ENCODE measurements around the gene GNB1.
A peak's percentile ranks its signal among the peaks of the same experiment; 100 is the strongest.

The GNB1 gene

DNA sequence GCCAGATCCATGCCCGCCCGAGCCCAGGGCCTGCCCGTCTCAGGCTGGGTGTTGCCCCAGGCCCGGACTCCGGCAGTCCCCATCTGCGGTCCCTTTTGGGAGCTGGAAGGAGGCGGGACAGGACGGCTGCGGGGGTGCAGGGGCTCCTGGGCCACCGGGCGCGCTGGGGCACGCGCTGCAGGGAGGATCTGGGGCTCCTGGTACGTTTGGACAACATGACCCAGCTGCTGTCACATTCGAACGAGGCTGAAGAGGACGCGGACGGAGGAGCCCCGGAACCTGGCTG is 17.6 kb upstream of the GNB1 start:
- peak overlapping the region; percentile 79 for H3K9ac ChIP-seq (ENCODE audit: low read length)
- peaks cover 35% of the 10 kb centered on the region for H3K4me1 ChIP-seq (ENCODE audit: insufficient read depth, low read length, severe bottlenecking)
- no peaks in the 10 kb centered on the region for H3K79me2 ChIP-seq (ENCODE audit: insufficient read depth, low read length)
- peak overlapping the region; percentile 77 for H3K4me2 ChIP-seq (ENCODE audit: low read length)
- no peak overlapping the region for H2AFZ ChIP-seq (ENCODE audit: low read length)
- H3K9me2 ChIP-seq (ENCODE audit: low read depth, low read length), result no peaks in the 10 kb centered on the region
- H3K36me3 ChIP-seq (ENCODE audit: insufficient read depth, low read length), result no peaks in the 10 kb centered on the region
- no peaks in the 10 kb centered on the region for H4K20me1 ChIP-seq (ENCODE audit: insufficient read depth, low read length)
- peak overlapping the region; percentile 66 for H3K4me3 ChIP-seq (ENCODE audit: low read depth, low read length, poor library complexity, severe bottlenecking)
- no peaks in the 10 kb centered on the region for H3K9me3 ChIP-seq (ENCODE audit: low read length)
- TF ChIP-seq EZH2 (IDR thresholded peaks at IDR 0.05; ENCODE audit: borderline replicate concordance, low read length), result no peak
- TF ChIP-seq, protein P1, sequence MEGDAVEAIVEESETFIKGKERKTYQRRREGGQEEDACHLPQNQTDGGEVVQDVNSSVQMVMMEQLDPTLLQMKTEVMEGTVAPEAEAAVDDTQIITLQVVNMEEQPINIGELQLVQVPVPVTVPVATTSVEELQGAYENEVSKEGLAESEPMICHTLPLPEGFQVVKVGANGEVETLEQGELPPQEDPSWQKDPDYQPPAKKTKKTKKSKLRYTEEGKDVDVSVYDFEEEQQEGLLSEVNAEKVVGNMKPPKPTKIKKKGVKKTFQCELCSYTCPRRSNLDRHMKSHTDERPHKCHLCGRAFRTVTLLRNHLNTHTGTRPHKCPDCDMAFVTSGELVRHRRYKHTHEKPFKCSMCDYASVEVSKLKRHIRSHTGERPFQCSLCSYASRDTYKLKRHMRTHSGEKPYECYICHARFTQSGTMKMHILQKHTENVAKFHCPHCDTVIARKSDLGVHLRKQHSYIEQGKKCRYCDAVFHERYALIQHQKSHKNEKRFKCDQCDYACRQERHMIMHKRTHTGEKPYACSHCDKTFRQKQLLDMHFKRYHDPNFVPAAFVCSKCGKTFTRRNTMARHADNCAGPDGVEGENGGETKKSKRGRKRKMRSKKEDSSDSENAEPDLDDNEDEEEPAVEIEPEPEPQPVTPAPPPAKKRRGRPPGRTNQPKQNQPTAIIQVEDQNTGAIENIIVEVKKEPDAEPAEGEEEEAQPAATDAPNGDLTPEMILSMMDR (IDR thresholded peaks at IDR 0.05; ENCODE audit: low read length), result no peak
- no peaks in the 10 kb centered on the region for H3K27me3 ChIP-seq (ENCODE audit: insufficient read depth, low read length)
- 0 out of 2 replicates have a peak, but pooled peaks cover 7% of the 10 kb centered on the region for H3F3A ChIP-seq (ENCODE audit: insufficient read depth, low read length)
- H3K27ac ChIP-seq (ENCODE audit: low read depth, low read length, poor library complexity, severe bottlenecking), result peak overlapping the region; percentile 99

DNA sequence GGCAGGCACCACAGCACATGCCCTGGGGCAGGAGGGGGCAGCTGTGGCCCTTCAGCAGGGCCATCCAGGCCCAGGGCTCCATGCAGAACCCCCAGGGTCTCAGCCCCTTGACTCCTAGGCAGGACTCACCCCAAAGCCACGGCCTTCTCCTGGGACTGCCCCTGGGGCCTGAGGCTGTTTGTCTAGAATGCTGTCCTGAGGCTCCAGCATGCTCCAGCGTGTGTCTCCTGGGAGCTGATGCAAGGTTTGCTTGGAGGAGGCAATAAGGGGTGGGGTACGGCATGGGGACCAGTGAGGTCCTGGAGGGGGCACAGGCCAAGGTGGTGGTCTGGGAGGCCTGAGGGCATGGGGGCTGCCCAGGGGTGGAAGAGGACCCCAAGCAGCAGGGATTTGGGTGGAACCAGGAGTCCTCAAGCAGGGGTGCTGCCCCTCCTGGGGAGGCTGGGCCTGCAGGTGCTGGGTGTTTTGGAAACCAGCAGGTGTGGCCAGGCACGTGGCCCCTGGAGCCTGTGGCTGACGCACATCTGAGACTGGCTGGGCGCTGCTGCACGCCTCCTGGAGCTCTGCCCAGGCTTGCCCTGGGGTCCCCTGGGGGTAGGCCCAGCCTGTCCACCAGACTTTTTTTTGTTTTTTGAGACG is 16.3 kb upstream of the GNB1 start:
- TF ChIP-seq EZH2 (IDR thresholded peaks at IDR 0.05; ENCODE audit: borderline replicate concordance, low read length), result no peak
- TF ChIP-seq, protein P1 (IDR thresholded peaks at IDR 0.05; ENCODE audit: low read length), result no peak; the same call in 1 of the 2 replicates
- H3K79me2 ChIP-seq (ENCODE audit: insufficient read depth, low read length), result no peaks in the 10 kb centered on the region
- H3K27ac ChIP-seq (ENCODE audit: low read depth, low read length, poor library complexity, severe bottlenecking), result peak overlapping the region; percentile 99
- no peaks in the 10 kb centered on the region for H4K20me1 ChIP-seq (ENCODE audit: insufficient read depth, low read length)
- peak overlapping the region; percentile 56; the same call in 1 of the 2 replicates for H3K9ac ChIP-seq (ENCODE audit: low read length)
- H3K4me3 ChIP-seq (ENCODE audit: low read depth, low read length, poor library complexity, severe bottlenecking), result no peak overlapping the region
- 0 out of 2 replicates have a peak, but pooled peaks cover 7% of the 10 kb centered on the region for H3F3A ChIP-seq (ENCODE audit: insufficient read depth, low read length)
- H3K4me1 ChIP-seq (ENCODE audit: insufficient read depth, low read length, severe bottlenecking), result peaks cover 35% of the 10 kb centered on the region
- H3K9me2 ChIP-seq (ENCODE audit: low read depth, low read length), result no peaks in the 10 kb centered on the region
- H3K36me3 ChIP-seq (ENCODE audit: insufficient read depth, low read length), result no peaks in the 10 kb centered on the region
- 0 out of 2 replicates have a peak, but pooled peaks cover 4% of the 10 kb centered on the region for H3K9me3 ChIP-seq (ENCODE audit: low read length)
- peak overlapping the region; percentile 12; the same call in 1 of the 2 replicates for H3K4me2 ChIP-seq (ENCODE audit: low read length)
- H3K27me3 ChIP-seq (ENCODE audit: insufficient read depth, low read length), result no peaks in the 10 kb centered on the region
- no peak overlapping the region for H2AFZ ChIP-seq (ENCODE audit: low read length)

DNA sequence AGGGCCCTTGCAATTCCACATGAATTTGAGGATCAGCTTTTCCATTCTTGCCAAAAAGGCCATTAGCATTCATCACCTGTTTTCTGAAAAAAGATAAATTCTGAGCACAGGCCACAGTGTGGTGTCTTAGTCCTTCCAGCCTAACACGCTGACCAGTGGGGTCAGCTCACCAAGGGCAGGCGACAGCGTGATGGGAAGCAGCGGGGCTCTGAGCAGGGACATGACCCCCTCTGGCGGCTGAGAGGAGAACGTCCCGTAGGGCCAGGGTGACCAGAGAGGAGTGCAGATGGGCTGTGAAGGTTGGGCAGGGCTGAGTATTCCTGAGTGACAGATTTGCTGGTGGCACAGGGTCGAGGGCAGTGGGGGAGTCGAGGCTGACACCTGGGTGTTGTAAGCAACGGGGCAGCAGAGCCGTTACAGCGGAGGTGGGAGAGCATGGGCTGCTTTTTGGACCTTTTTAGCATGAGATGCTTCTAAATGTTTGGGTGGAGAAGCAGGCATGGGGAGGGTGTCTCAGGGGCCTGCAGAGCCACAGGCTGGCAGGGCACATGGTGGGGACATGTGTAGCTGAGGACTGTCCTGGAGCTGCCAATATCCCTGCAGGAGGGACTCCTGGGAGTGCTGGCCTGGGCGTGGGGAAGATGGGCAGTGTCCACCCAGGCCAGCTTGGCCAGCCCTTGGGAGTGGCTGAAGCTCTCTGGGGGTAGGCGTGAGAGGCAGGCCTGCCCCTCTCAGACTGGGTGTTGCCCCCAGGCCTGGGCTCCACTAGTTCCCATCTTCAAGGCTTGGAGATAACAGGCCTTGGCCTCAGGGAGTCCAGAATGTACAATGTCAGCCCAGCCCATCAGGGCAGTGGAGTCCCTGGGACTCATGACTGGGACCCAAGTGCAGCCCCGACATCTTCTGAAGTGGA is 15.6 kb upstream of the GNB1 start:
- no peak overlapping the region for H2AFZ ChIP-seq (ENCODE audit: low read length)
- H3K4me1 ChIP-seq (ENCODE audit: insufficient read depth, low read length, severe bottlenecking), result peaks cover 43% of the 10 kb centered on the region
- no peaks in the 10 kb centered on the region for H3K36me3 ChIP-seq (ENCODE audit: insufficient read depth, low read length)
- no peaks in the 10 kb centered on the region for H3K79me2 ChIP-seq (ENCODE audit: insufficient read depth, low read length)
- H3K4me2 ChIP-seq (ENCODE audit: low read length), result peak overlapping the region; percentile 12; the same call in 1 of the 2 replicates
- H3K9me2 ChIP-seq (ENCODE audit: low read depth, low read length), result no peaks in the 10 kb centered on the region
- no peaks in the 10 kb centered on the region for H3K27me3 ChIP-seq (ENCODE audit: insufficient read depth, low read length)
- no peaks in the 10 kb centered on the region for H4K20me1 ChIP-seq (ENCODE audit: insufficient read depth, low read length)
- no peak overlapping the region for H3K4me3 ChIP-seq (ENCODE audit: low read depth, low read length, poor library complexity, severe bottlenecking)
- TF ChIP-seq, protein P1 (IDR thresholded peaks at IDR 0.05; ENCODE audit: low read length), result peak; percentile 95
- TF ChIP-seq EZH2 (IDR thresholded peaks at IDR 0.05; ENCODE audit: borderline replicate concordance, low read length), result no peak
- 0 out of 2 replicates have a peak, but pooled peaks cover 7% of the 10 kb centered on the region for H3F3A ChIP-seq (ENCODE audit: insufficient read depth, low read length)
- peak overlapping the region; percentile 56; the same call in 1 of the 2 replicates for H3K9ac ChIP-seq (ENCODE audit: low read length)
- H3K27ac ChIP-seq (ENCODE audit: low read depth, low read length, poor library complexity, severe bottlenecking), result peak overlapping the region; percentile 99
- H3K9me3 ChIP-seq (ENCODE audit: low read length), result 0 out of 2 replicates have a peak, but pooled peaks cover 4% of the 10 kb centered on the region
